DOHH2 (cell line): ENCODE measurements around the gene ANKRD6.

Experiments used
- EZH2phosphoT487 ChIP-seq: fragments of 200-600 bp; sonication (generic); IDR thresholded peaks from 2 replicates; pipeline ENCODE4 v1.6.1; 2017; ENCODE audit warnings: borderline replicate concordance, mild to moderate bottlenecking, antibody characterized with exemption, low read length, moderate library complexity, mixed read lengths
- TF ChIP-seq, protein P1 (sequence below): fragments of 200-600 bp; sonication (generic); IDR thresholded peaks from one replicate; pipeline ENCODE4 v1.5.1; 2014; ENCODE audit warnings: antibody characterized with exemption, mild to moderate bottlenecking, low read depth, low read length; ENCODE audit not compliant: poor library complexity, severe bottlenecking

DNA sequence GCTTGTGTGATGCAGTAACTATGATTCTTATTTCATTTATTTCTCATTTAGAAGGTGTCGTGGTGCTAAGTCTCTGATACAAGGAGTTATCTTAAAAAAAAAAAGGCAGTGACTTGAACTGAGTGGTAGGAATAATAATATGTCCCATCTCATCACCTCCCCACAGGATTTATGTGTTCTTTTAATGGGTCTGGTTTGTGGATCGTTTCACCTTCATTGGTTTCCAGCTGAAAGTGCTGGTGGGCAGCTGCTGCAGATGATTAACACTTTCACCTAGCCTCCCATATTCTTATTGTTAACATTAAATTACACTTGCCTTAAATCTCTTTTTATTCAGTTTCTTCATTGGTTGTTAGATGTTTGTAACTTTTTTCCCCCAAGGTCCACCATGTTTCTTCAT is 68.8 kb downstream of the ANKRD6 start:
- TF ChIP-seq, protein P1, sequence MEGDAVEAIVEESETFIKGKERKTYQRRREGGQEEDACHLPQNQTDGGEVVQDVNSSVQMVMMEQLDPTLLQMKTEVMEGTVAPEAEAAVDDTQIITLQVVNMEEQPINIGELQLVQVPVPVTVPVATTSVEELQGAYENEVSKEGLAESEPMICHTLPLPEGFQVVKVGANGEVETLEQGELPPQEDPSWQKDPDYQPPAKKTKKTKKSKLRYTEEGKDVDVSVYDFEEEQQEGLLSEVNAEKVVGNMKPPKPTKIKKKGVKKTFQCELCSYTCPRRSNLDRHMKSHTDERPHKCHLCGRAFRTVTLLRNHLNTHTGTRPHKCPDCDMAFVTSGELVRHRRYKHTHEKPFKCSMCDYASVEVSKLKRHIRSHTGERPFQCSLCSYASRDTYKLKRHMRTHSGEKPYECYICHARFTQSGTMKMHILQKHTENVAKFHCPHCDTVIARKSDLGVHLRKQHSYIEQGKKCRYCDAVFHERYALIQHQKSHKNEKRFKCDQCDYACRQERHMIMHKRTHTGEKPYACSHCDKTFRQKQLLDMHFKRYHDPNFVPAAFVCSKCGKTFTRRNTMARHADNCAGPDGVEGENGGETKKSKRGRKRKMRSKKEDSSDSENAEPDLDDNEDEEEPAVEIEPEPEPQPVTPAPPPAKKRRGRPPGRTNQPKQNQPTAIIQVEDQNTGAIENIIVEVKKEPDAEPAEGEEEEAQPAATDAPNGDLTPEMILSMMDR, result no peak
- no peak for TF ChIP-seq EZH2phosphoT487
